HG02973 (cell line): Measurements from ENCODE around the gene SPSB3.

Experiments used
- ATAC-seq: cut with Tn5 transposase; IDR thresholded peaks from one replicate; pipeline ENCODE4 v1.9.1; 2021; ENCODE audit warnings: moderate library complexity; ENCODE audit not compliant: unreplicated experiment

SPSB3 gene

GRCh38 chr16:1765826-1766225 is 16.5 kb downstream of the SPSB3 start:
- no peak for ATAC-seq

- no peak for ATAC-seq
These were observed 17.4 kb downstream of the SPSB3 start for GRCh38 chr16:1764971-1765370.

- no peak for ATAC-seq
These were observed 18.6 kb downstream of the SPSB3 start for GRCh38 chr16:1763521-1764511.

- ATAC-seq = no peak
These were observed 19.4 kb downstream of the SPSB3 start for GRCh38 chr16:1762879-1763520.

GRCh38 chr16:1762196-1762878 is 20.0 kb downstream of the SPSB3 start:
- ATAC-seq = no peak

GRCh38 chr16:1761751-1762150 is 20.6 kb downstream of the SPSB3 start:
- no peak for ATAC-seq

DNA sequence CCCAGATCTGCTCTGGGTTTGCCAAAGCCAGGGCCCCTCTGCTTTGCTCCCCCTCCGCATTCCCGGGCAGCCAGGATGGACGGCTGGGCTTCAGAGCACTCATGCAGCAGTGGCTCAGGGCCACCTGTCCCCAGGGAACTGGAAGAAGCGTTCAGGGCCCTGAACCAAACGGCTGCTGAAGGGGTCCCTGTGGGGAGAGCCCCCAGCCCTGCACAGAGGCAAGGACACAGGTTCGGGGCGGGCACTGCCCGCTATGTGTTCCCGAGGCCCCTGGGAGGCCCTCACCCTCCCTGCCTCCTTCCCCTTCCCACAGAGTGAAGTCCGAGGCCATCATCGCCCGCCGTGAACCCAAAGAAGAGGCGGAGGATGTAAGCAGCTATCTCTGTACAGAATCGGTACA is 21.5 kb downstream of the SPSB3 start:
- no peak for ATAC-seq

GRCh38 chr16:1759511-1759910 is 22.9 kb downstream of the SPSB3 start:
- ATAC-seq = no peak

GRCh38 chr16:1758923-1759322 is 23.4 kb downstream of the SPSB3 start:
- no peak for ATAC-seq

DNA sequence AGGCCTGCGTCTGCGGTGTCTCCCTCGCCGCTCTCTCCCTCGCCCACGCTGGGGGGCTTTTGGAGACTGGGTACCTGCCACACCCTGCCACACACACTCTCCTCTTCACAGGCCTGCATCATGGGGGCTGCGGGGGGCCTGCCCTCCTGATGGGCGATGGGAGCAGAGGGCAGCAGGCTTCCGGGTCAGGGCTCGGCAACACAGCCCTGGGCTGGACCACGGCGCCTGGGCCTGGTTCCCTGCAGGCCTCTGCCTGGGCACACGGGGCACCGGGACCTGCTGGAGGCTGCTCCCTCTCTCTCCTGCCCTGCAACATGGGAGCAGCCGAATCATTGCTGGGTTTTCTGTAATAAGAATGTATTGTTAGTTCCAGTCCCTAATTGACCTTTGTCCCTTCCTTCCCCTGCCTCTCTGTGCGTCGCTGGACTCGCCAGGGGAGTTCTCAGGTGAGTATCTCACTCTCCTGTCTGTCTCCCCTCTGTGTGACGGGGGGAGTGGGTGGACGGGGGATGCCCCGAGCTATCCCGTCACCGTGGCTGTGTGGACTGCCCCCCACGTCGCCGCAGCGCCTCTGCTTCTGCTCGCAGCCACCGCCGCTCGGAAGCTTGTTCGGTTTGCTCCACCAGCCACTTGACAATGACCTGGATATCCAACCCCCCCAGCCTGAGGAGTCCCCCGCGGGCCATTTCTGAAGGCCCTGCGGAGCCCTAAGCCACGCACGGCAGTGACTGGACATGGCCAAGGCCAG is 24.5 kb downstream of the SPSB3 start:
- no peak for ATAC-seq

DNA sequence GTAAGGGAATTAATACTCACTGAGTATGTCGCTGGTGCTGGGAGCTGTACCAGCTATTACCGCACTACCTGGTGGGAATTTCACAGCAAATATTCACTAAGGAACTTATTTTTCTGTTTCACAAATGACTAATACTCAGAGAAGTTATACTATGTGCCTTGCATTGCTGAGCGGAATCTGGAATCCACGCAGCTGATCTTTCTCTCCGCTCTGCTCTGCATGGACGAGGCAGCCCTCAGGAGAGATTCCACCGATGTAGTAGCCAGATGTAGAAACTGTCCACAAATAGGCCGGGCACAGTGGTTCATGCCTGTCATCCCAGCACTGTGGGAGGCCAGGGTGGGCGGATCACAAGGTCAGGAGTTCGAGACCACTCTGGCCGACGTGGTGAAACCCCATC is 28.2 kb downstream of the SPSB3 start:
- ATAC-seq = no peak

GRCh38 chr16:1752853-1753252 is 29.5 kb downstream of the SPSB3 start:
- no peak for ATAC-seq

- ATAC-seq = no peak
These were observed 30.4 kb downstream of the SPSB3 start for GRCh38 chr16:1751946-1752345.

DNA sequence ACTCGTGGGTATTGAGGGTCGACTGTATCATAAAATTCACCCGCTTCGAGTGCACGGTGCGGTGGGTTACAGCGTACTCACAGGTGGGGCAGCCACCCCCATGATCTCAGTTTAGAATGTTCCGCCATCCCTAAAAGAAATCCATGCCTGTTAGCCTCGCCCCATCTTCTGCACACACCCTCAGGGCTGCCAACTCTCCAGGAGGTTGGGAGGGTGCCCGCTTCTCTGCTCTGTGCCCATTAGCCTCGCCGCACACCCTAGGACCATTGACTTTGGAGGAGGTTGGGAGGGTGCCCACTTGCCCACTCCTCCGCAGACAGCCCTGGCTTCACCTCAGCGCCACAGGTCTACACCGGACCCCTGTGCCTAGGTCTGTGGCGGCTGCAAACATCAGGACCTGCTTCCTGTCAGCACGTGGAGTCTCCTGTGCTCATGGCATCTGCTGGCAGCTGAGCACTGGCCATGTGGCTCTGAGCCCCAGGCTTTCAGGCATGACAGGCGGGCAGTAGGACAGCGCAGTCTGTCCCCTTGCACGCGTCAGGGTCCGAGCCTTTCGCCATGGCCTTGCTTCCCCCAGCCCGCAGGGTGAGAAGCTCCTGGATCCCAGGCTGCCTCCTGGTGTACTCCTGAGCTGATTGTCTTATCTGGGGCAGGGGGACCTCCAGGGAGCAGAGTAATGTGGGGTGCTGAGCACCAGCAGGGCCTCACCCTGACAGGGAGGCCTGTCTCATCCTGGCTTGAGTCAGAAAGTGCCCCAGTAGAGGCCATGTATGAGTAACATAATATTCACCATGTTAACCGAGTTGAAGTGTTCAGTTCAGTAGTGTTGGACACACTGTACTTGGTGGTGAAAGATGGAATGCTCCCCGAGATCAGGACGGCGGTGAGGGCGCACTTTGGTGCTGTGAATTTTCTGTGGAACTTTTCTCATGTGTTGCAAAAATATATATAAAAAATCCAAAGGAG is 32.9 kb downstream of the SPSB3 start:
- ATAC-seq = no peak

DNA sequence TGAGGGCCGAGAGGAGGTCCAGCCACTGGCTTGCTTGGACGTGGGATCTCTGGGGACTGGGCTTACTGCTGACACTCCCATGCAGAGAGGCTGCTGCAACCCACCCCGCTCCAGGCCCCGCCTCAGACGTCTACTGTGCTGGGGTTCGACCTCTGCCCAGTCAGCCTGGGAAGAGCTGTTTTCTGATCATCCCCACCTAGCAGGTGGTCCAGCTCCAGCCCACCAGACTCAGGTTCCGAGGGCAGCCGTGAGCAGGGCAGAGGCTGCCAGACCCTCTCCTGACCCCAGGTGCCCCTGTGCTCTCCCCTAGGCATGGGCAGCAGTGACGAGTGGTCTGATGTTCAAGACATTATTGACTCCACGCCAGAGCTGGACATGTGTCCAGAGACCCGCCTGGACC is 34.4 kb downstream of the SPSB3 start:
- no peak for ATAC-seq

GRCh38 chr16:1746693-1747195 is 35.6 kb downstream of the SPSB3 start:
- no peak for ATAC-seq

DNA sequence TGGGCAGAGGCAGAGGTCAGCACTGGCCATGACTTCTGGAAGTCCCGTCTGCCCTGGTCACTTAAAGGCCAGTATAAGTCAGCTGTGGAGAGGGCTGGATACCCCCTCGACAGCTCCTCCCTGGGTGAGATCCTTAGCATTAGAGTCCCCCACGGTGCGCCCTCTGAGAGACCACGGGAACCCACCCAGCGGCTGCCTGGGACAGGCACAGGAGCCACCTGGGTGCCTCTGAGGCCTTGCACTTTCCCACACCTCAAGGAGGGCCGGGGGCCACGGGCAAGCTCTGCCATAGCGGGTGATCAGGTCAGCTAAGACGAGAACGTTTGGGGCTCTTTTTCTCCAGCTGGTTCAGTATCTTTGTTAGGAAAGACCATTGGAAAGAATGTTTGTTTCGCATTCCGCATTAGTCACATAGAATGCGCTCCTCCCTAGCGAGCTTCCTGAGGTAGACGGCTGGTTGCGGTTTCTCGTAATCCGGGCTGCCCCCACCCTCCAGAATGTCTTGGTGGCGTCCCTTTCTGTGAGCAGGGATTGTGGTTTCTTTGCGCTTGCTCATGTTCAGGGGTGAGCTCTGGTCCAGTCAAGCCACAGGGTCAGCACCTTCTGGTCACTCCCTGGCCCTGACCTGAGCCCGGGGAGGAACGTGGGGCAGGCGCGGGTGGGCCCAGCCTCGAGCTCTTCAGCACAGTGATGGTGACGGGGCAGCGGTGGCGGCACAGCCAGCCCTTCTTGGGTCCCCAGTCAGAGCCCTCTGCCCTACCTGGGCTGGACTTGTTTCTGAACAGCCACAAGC is 36.3 kb downstream of the SPSB3 start:
- ATAC-seq = no peak

DNA sequence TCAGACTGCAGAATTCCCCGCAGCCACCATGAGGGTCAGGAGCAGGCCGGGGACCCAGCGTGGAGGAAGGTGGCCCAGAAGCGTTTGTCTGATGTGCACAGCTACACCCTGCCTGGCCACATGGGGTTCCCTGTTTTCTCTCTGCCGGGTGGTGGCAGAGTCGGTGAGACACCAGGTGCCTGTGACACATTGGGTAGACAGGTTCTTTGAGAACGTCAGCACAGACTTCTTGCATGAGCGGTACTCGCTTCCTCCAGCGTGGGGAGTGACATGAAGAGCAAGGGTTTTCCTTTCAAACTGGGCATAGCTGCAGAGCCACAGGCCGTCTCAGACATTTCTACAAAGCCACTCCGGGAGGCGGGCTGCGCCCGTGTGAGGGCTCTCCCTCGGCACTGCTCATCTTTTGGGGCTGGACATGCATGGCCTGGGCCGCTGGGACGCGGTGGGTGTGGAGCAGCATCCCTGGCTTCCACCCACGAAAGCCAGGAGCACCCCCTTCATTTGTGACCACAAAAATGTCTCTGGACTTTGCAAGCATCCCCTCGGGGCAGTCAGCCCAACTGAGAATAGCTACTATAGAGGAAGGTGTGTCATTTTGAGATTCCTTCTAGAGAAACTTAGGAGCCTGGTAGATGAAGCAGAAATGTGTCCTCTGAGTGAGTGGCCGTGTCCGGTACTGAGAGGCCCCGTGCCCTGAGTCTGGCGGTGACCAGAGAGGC is 37.0 kb downstream of the SPSB3 start:
- ATAC-seq = no peak
